HG03108 (cell line): ENCODE results near the gene AGBL1.

Experiments used
- ATAC-seq: cut with Tn5 transposase; IDR thresholded peaks from one replicate; pipeline ENCODE4 v1.9.1; 2021; ENCODE audit warnings: moderate library complexity; ENCODE audit not compliant: unreplicated experiment

Gene AGBL1

GRCh38 chr15:86235667-86236066 lies 156.0 kb downstream of the AGBL1 start:
- no peak for ATAC-seq

DNA sequence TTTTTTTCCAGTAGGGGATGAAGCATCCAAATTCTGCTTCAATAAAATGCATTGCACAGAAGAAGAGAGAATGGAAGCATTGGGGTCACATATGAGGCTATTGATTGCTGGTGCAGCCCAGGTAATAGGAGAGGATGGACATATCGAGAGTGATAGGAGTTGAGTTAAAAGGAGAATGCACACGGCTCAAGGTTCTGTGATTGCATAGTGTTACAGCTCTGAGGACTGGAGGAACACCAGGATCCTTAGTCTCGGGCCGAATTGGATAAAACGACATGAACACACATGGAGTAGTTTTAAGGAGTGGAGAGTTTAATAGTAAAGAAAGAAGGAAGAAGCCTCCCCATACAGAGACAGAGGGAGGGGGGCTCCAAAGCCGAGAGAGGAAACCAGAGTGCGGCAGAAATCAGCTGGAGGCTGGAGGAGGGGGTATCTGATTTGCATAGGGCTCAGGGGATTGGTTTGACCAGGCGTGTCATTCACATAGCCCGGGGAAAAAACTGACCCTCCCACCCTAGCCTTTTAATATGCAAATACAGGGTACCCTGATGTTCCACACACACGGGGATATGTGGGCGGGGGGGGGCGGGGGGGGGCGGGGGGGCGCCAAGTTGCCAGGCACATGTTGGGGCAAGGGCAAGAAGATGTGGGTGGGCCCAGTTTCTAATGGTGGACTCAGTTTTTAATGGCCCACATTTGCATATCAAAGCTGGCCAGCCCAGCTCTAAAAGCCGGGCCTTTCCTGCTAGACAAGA lies 156.9 kb downstream of the AGBL1 start:
- no peak for ATAC-seq

DNA sequence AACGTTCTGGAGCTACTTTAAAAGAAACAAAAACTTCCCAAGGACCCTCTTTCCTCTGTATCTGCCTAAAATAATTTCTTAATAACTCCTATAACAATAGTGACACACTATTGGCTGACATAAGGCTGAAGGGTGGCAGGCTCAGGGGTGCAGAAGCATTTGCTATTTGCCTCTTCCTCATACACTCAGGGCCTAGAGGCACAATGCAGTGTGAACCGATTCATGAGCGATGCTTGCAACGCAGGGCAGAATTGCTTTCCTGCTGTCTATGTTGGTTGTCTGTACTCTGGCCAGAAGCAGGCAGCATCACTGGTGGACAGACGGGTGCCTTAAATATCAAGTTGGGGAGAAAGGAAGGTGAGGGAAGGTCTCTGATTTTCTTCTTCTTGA lies 157.4 kb downstream of the AGBL1 start:
- ATAC-seq, result no peak

- ATAC-seq, result no peak
These were observed 167.7 kb downstream of the AGBL1 start for GRCh38 chr15:86247249-86247955.

- no peak for ATAC-seq
These were observed 175.6 kb downstream of the AGBL1 start for GRCh38 chr15:86255247-86255646.

DNA sequence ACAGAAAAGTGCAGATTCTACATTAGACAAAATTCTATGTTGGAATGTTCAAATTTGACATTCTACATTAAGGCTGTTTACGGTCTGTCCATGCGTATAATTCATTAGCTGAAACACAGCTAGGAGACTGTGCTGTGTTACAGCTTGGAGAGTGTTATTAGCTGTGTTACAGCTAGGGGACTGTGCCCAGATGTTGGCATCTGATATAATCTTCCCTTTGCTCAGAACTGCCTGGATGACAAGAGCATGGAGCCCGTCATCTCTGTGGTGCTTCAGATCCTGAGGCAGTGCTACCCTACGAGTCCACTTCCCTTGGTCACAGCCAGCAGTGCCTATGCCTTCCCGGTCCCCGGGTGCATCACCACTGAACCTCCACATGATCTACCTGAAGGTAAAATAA lies 177.0 kb downstream of the AGBL1 start:
- ATAC-seq, result no peak

- no peak for ATAC-seq
These were observed 179.9 kb downstream of the AGBL1 start for GRCh38 chr15:86259589-86259988.

- ATAC-seq, result no peak
These were observed 183.6 kb downstream of the AGBL1 start for GRCh38 chr15:86263230-86263629.

DNA sequence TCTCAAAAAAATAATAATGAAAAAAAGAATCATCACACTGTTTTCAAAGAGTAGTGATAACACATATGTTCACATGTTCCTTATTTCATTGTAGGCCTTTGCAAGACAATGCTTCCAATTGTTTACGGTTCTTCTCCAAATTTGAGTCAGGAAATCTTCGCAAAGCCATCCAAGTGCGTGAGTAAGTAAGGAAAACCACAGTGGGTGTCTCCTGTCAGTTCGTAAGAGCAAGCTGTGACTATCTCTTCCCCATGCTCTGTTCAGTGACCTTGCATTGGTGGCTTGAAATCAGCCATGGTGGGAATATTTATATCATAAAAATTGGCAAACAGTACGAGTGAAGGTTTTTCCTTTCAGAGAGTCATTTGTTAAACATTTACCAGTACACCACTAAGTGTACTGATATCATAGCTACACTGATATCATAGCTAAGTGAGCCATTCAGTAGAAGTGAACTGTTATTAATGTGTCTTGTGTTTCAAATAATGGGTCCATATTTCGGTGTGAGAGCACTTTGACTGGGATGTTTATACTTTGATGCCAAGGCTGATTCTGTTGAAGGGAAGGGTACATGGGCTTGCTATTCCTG lies 187.3 kb downstream of the AGBL1 start:
- ATAC-seq, result no peak

DNA sequence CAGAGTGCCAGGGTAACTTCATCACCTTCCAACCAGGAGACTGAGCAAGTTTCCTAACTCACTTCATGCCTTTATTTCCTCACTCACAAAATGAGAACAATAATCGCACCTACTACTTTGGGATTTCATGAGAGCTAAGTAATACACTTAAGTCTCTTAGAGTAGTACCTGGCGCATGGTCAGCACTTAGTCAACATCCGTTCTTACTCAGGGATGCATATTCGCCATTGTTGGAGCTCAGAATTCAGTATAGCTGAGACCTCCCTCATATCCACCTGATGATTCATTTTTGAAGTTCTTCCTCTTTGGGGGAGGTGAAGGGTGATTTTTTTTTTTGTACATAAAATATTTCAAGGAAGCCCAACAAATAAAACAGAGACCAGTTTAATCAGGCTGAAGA lies 188.2 kb downstream of the AGBL1 start:
- no peak for ATAC-seq

- no peak for ATAC-seq
These were observed 188.9 kb downstream of the AGBL1 start for GRCh38 chr15:86268558-86268957.

DNA sequence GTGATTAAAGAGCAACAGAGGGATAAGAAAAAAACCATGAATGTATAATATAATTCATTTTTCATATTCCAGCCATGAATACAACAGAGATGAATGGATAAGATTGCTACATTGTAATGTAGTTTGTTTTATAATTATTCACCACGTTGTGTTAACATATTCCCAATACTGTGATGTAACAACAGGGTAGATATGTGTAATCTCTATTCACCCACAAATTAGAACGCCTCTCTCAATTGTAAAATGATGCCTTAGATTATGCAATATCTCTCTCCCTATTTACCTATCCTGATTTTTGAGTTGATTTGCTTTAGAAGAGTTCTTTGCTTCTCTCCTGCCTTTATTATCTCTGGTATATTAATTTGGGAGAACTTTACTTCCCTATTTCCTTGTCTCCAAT lies 193.6 kb downstream of the AGBL1 start:
- ATAC-seq, result no peak

DNA sequence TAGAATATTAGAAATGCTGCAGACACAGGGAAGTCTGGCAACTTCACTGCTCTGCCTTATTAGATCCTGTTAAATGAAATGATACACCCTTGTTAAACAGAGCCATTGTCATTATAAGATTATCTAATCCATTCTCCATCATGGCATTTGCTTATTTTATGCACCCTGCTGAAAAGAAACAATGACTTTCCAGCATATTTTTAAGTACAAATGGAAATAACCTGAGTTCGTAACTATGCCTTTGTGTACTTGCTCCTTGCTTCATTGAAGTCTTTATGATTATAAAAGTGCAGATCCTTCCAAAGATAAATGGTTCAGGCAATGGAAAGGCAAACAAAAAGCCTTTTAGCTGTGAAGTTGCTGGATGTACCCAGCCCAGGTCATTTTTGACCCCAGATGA lies 195.7 kb downstream of the AGBL1 start:
- no peak for ATAC-seq

GRCh38 chr15:86278586-86278985 lies 198.9 kb downstream of the AGBL1 start:
- ATAC-seq, result no peak

DNA sequence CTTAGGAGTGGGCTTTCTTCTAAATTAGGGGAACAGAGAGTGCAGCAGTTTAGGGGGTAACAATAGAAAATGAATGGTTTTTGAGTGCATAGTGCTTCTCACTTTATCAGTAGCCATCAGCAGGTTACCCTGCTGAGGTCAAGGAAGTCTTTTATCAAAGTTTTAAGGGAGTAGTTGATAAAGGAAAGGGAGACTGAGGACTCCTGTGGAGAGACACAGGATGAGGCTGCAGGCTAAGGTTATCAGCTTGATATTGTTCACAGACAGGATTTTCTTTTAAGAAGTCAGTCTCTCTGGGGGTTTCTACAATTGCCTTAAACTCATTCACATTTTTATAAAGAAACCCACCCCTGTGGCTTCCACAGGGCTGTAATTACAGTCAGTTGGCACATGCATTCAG lies 205.0 kb downstream of the AGBL1 start:
- no peak for ATAC-seq

DNA sequence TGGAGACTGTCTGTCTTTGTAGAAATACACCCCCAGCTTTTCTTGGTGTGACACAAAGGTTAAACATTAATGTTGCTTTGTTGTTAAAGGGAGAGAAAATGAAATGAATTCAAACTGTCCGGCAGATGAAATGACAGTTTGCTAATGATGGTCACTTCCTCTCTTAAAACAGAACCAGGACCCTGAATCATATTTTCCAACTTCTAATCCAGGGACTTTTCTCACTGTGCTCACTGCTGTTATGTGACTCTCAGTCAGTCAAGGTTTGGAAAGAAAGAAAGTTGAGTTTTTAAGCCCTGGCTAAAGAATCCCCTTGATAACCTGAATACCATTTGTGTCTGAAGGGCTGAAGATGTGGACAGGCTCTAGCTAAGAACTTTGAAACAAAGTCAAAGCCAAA lies 215.8 kb downstream of the AGBL1 start:
- ATAC-seq, result no peak

GRCh38 chr15:86296769-86297168 lies 217.1 kb downstream of the AGBL1 start:
- no peak for ATAC-seq

DNA sequence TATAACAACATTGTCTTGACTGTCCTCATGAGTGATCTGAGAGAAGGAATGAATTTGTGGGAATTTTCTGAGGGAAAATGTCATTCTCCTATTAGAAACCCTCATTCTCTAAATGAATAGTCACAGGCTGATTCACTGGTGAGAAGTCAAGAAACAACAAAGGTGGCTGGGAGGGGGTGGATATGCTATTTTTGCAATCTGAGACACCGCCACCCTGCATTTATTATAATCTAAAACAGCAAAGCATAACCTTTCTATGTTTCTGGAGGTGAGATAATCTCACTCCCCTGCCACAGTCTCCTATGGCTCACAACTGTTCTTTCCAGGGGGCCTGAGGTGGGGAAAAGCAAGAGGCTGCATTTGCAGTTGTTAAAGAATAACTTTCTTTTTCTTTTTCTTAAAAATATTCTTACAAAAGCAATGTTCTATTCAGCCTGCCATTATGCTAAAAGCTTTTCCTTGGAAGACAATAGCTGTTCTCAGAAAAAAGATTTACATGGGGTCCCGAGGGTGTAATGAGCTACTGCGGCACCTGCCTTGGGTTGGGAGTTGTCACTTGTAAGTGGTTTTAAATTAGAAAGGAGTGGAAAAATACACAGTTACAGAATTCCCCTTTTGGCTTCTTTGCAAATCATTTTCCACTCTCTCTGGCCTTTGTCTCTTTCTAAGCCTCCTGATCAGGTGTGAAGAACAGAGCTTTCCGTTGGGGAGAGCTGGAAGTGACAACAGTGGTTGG lies 220.9 kb downstream of the AGBL1 start:
- ATAC-seq, result no peak

DNA sequence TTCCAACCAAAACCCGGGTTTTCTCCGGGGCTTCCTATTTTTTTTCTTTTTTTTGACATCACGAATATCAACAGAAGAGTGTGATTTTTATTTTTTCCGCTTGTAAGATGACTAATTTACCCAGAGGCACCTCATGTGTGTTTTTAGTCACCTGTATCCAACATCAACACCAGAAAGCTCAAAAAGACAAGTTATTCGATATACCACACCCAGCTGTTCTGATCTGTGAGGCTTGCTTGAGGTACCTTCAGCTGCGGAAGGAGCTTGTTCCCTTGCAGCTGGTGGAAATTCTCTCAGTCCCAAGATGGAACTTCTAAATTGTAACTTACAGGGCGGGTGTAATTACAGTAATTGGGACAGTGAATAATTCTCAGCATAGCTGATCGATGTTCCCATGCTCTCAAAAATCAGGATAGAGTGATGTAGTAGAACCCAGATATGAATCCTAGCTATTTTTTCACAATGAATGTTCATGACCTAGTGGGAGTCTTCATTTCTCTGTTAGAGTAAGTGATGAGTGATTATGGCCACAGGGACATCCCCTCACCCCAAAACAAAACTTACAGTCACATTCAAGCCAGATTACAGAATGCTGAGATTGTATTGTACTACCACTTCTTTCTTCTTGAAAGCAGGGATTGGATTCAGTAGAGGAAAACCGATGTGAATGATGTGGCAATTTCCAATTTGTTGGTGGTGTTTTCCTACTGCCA lies 232.1 kb downstream of the AGBL1 start:
- no peak for ATAC-seq

GRCh38 chr15:86312486-86312885 lies 232.8 kb downstream of the AGBL1 start:
- ATAC-seq, result no peak

GRCh38 chr15:86316216-86316615 lies 236.5 kb downstream of the AGBL1 start:
- no peak for ATAC-seq
